Measurements from ENCODE around the gene NOB1.

GRCh38 chr16:69693916-69694315 is 60.8 kb downstream of the NOB1 start:
- TF ChIP-seq, protein P1, sequence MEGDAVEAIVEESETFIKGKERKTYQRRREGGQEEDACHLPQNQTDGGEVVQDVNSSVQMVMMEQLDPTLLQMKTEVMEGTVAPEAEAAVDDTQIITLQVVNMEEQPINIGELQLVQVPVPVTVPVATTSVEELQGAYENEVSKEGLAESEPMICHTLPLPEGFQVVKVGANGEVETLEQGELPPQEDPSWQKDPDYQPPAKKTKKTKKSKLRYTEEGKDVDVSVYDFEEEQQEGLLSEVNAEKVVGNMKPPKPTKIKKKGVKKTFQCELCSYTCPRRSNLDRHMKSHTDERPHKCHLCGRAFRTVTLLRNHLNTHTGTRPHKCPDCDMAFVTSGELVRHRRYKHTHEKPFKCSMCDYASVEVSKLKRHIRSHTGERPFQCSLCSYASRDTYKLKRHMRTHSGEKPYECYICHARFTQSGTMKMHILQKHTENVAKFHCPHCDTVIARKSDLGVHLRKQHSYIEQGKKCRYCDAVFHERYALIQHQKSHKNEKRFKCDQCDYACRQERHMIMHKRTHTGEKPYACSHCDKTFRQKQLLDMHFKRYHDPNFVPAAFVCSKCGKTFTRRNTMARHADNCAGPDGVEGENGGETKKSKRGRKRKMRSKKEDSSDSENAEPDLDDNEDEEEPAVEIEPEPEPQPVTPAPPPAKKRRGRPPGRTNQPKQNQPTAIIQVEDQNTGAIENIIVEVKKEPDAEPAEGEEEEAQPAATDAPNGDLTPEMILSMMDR (conservative IDR thresholded peaks at IDR 0.05; ENCODE audit: low read length) = no peak
- no peak for TF ChIP-seq EZH2phosphoT487 (IDR thresholded peaks at IDR 0.05; ENCODE audit: borderline replicate concordance)
